SK-N-SH treated with all-trans-retinoic acid at 6 μM for 48 hours (cell line): ENCODE measurements around the gene CTDNEP1.

Experiments
- ISL1 ChIP-seq: fragments of 250-450 bp; sonication (Bioruptor Pico); IDR thresholded peaks from 2 replicates; pipeline ENCODE4 v2.1.2; 2022; ENCODE audit warnings: mild to moderate bottlenecking, moderate library complexity
- OSR1 ChIP-seq: fragments of 250-450 bp; sonication (Bioruptor Pico); IDR thresholded peaks from 2 replicates; pipeline ENCODE4 v1.8.0; 2022; ENCODE audit warnings: moderate library complexity, mild to moderate bottlenecking, inconsistent platforms
- PATZ1 ChIP-seq: fragments of 250-450 bp; sonication (Bioruptor Pico); IDR thresholded peaks from 2 replicates; pipeline ENCODE4 v1.8.0; 2020; ENCODE audit warnings: mild to moderate bottlenecking, moderate library complexity, borderline replicate concordance
- PPARA ChIP-seq: fragments of 250-450 bp; sonication (Bioruptor Pico); IDR thresholded peaks from 2 replicates; pipeline ENCODE4 v1.5.0; 2020; ENCODE audit warnings: mild to moderate bottlenecking, borderline replicate concordance
- SNAI2 ChIP-seq: fragments of 250-450 bp; sonication (Bioruptor Pico); IDR thresholded peaks from 2 replicates; pipeline ENCODE4 v1.5.0; 2020; ENCODE audit warnings: mild to moderate bottlenecking, moderate library complexity
- ZFP30 ChIP-seq: fragments of 450-650 bp; formaldehyde crosslinking; IDR thresholded peaks from 2 replicates; pipeline ENCODE4 v1.5.0; 2022; ENCODE audit warnings: mild to moderate bottlenecking, moderate library complexity
- ZNF70 ChIP-seq: fragments of 450-650 bp; formaldehyde crosslinking; IDR thresholded peaks from 2 replicates; pipeline ENCODE4 v1.5.0; 2020; ENCODE audit warnings: mild to moderate bottlenecking, moderate library complexity

DNA sequence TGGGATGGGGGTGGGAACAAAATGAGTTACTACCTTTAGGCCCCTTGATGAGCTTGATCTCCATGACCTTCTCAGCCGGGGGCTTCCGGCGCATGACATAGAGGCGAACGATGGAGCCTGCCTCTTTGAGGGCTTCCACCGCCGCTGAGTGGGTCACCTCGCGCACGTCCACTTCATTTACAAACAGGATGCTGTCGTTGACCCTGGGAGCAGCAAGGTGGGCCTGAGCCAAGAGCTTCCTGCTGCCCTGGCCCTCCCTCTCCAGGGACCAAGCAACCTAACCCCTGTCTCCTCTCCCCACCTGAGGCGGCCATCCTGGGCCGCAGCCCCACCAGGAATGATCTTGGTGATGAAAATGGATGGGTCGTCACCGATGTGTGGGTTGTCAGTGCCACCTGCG is 48.1 kb downstream of the CTDNEP1 start:
- no peak for TF ChIP-seq PPARA (CRISPR knock-in tag)
- TF ChIP-seq OSR1 (CRISPR knock-in tag) = no peak
- TF ChIP-seq ZNF70 (CRISPR knock-in tag) = no peak
- TF ChIP-seq SNAI2 (CRISPR knock-in tag) = no peak
- TF ChIP-seq ZFP30 (CRISPR knock-in tag) = no peak
- no peak for TF ChIP-seq PATZ1 (CRISPR knock-in tag)
- no peak for TF ChIP-seq ISL1 (CRISPR knock-in tag)
